ENCODE data around the gene CEP41.

The CEP41 gene

DNA sequence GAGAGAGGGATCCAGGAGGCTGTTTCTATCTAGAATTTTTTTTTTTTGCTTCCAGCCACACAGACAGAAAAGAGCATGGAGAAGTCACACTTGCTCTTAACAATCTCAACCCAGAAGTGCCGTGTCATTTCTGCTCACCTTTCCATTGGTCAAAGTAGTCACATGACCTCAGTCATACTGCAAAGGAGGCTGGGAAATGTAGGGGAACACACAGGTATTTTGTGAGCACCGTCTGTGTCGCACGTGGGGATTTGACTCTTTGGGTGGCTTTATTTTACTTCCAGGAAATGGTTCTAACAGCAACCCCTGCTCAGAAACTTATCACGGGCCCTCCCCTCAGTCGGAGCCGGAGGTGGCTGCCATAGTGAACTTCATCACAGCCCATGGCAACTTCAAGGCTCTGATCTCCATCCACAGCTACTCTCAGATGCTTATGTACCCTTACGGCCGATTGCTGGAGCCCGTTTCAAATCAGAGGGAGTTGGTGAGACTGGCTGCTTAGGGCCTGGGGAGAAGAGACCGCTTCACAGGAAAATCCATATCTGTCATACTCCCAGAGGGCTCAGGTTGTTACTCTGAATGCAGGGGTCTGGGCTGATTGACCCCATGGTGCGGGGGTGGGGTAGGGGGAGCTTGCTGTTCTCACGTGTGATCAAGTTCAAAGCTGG lies 73.6 kb downstream of the CEP41 start:
- DNase-seq = no peak

DNA sequence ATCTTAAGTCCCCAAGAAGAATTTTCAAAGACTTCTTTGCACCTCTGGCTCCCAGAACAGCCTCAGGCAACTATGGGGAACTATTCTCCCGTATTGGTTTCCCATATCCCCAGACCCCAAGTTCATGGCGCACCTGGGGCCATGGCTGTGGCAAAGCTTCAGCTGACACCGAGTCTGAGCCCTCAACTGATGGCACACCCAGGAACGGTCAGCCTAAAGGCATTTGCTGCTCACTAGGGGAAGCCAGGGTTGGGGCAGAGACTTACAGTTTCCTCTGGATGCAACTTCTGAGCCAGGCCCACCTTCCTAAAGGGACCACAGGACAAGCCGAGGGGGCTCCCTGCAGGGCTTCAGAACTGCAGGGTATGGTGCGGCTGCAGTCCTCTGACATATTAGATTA lies 74.3 kb downstream of the CEP41 start:
- DNase-seq = no peak

DNA sequence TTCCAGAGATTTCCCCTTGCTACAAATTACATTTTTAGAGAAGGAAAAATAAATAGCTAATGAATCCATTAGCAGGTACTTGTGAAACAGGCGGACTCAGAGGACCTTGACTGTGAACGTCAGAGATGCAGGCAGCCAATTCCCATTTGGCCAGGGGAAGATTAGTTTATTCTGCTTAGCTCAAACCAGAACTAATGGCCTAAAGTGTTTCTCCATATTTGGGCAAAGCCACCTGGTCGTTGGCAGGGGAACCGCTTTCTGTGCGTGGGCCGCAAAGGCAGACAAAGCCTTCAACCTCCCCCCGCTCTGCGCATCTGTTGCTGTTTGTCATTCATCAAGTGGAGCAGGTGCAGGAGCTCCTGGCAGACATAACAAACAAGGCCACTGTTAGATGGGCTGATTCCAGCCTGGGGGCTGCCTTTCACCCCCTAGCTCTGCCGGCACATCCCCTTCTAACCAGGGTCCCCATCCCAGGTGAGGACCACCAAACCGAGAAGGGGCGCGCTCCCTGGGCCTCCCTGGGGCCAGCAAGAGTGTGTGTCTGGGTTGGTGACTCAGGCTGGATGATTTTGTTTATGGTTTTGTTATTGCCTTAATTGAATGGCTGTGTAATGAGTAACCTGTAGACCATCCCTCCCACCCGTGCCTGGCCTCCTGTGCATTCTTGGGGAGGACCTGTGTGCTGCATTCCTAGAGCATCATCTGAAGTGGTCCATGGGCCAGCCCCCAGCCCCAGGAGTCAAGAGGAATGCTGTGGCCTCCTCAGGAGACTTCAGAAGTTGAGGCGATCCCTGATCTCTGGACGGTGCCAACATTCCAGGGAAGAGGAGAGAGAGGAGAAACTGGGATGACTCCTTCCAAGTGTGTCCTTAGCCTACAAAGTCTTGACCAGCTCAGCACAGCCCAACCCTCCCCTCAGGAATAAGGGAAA lies 75.0 kb downstream of the CEP41 start:
- peak; percentile 96 for DNase-seq

DNA sequence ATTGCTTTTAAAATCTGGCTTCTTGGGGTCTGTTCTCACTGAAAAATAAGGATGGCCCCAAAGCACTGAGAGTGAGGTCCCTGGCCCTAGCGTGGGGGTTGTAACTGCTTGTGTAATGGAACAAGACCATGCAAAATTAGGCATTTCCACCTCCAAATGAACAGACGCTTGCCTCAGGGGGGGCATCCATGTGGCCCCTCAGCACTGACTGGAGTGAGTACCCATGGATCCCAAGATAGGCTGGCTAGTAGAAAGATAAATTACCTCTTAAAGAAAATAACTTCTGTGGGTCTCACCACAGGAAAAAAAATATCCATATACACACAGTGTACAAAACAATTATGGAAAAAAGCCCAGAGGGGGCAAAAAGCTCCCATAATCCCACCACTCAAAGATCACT lies 75.7 kb downstream of the CEP41 start:
- DNase-seq = peak; percentile 45

DNA sequence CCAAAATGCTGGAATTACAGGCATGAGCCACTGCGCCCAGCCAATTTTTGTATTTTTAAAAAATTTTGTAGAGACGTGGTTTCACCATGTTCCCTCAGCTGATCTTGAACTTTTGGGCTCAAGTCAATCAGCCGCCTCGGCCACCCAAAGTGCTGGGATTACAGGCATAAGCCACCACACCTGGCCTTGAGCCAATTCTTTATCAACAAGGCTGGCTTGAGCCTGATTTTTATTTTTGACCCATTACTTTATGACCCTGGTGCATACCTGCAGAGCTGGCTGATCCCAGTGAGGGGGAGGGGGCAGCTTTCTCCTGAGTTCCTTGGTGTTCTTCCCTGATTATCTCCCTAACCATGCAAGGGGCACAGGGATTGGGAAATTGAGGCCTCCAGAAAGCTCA lies 76.4 kb downstream of the CEP41 start:
- DNase-seq = no peak

GRCh38 chr7:130363026-130363847 lies 77.6 kb downstream of the CEP41 start:
- DNase-seq = peak; percentile 99

DNA sequence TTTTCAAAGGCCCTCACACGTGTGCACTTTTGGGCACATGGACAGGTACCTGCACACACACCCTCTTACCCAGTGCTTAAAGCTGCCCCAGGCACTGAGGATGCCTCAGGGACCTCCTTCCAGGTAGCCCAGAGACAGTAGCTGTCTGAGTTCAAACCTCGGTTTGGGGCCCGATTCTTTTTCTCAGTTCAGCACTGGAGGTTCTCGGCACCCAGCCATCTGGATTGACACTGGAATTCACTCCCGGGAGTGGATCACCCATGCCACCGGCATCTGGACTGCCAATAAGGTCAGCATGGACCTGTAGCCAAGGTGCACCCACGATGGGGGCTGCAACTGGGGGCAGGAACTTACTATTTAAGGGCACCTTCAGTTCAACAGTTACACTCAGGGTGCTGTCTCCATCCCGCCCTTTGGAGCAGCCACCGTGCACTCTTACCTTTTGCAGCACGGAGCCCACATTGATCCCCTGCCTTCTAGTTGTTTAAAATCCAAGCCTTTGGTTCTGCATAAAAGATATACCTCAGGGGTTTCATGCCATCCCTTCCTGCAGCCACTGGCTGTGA lies 78.5 kb downstream of the CEP41 start:
- no peak for DNase-seq

DNA sequence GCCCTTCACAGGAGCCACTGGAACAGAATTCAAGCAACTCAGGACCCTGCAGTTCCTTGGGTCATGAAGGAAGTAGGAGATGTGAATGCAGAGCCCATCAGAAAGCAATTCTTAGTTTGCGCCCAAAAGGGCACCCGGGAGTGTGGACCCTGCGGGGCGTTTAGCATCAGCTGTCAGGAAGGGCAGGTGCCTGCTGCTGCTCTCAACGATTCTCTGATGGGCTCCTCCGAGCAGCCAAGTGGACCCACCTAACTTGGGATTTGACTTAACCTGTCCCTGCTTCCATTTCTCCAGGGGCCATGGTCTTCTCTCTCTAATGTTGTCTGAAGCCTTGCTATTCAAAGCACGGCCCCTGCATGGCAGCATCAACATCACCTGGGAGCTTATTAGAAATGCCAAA lies 79.1 kb downstream of the CEP41 start:
- DNase-seq = no peak

DNA sequence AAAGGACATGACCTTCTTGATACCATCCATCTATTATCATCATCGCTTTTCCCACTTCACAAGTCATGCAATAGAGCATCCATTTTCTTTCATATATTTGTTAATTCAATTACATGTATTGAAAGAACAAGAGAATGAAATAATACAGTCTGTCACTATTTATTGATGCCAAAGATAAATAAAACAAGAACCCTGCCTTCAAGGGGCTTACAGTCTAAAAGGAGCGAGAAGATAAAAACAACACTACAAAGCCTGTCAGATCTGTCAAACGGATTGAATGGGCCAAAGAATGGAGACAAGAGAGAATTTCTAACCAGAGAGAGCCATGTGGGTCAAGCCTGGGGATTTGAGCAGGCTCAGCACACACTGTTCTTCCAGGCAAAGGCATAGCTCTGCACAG lies 80.3 kb downstream of the CEP41 start:
- DNase-seq = no peak

DNA sequence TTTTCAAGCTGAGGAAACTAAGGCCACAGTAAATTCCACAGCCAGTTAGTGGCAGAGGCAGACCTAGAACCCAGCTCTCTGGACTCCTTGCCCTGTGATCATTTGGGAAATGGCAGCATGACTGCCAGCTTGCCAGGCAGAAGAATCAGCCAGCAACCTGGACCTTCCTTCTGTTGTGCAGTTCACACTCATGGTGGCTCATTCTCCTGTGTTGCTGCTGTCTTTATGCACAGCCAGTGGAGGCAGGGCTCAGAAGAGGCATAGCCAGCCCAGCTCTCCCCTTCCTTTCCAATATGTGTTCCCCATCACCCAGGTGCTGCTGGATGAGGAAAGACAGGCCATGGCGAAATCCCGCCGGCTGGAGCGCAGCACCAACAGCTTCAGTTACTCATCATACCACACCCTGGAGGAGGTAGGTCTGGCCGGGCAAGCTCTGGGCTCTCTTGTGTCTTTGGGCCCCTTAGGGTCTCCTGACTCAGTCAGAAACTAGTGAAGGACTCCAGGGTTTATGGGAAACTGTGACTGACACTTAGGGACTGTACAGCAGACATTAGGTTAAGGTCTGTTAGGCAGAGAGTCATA lies 81.4 kb downstream of the CEP41 start:
- DNase-seq = no peak

- DNase-seq = no peak
Measured at GRCh38 chr7:130358471-130358870, 82.3 kb downstream of the CEP41 start.

DNA sequence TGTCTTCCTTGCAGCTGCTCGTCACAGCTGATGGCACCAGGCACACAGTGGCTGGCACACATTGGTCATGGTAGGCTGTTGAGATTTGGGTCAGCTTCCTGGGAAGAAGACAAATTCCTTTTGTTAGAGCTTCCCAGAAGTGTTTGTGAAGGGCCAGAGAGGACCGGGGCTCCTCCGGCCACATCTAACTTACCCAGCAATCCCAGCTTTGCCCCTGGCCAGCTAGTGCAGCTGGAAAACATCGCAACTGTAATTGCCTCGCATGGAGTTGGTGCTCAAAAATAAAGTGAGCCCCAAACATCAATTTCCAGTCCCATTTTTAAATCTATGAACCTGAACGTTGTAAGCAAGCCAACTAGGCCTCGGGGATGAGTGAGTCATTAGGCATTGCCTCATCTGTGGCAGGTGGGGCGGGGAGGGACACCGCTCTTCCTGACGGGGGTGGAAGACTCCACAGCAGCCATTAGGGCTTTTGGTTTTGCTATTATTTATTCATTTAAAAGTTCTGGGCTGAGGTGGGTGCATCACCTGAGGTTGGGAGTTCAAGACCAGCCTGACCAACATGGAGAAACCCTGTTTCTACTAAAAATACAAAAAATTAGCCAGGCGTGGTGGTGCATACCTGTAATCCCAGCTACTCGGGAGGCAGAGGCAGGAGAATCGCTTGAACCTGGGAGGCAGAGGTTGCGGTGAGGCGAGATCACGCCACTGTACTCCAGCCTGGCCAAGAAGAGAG lies 83.8 kb downstream of the CEP41 start:
- peak; percentile 86 for DNase-seq

GRCh38 chr7:130356121-130356875 lies 84.5 kb downstream of the CEP41 start:
- DNase-seq = peak; percentile 100

DNA sequence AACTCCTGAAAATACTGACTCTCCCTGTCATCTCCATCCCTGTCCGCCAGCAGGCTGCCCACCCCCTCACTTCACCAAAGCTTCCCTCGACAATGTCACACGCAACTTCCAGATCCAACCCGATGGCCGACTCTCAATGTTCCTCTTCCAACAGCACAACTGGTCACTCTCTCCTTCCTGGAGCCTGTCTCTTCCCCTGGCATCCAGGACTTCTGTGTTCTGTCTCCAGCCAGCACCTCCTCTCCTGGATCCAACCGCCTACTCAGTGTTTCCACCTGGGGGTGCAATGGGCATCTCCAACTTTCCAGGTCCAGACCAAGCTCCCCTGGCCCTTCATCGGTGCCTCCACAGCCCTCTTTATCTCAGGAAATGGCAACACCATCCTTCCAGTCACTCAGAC lies 87.6 kb downstream of the CEP41 start:
- no peak for DNase-seq

GRCh38 chr7:130352194-130353074 lies 88.4 kb downstream of the CEP41 start:
- DNase-seq = peak; percentile 78

- DNase-seq = no peak
Measured at GRCh38 chr7:130351791-130352090, 89.1 kb downstream of the CEP41 start.

GRCh38 chr7:130350945-130351790 lies 89.6 kb downstream of the CEP41 start:
- peak; percentile 58 for DNase-seq

- DNase-seq = peak; percentile 76
Measured at GRCh38 chr7:130349911-130350782, 90.7 kb downstream of the CEP41 start.

Data from fibroblast of skin of right biceps (primary cell).